GM12872 (cell line): Measurements from ENCODE around the gene CLIP4.

ENCODE experiments used
- CTCF ChIP-seq: IDR thresholded peaks from 3 replicates; pipeline ENCODE4 v1.5.1; 2011; ENCODE audit warnings: low read depth, mild to moderate bottlenecking, low read length, moderate library complexity; ENCODE audit not compliant: insufficient read depth

The CLIP4 gene

GRCh38 chr2:29124504-29124903 lies 9.3 kb downstream of the CLIP4 start:
- no peak for TF ChIP-seq CTCF

GRCh38 chr2:29129586-29130281 lies 14.5 kb downstream of the CLIP4 start:
- TF ChIP-seq CTCF = no peak

- no peak for TF ChIP-seq CTCF
Observed at GRCh38 chr2:29130295-29130694, 15.1 kb downstream of the CLIP4 start.

GRCh38 chr2:29134933-29135332 lies 19.7 kb downstream of the CLIP4 start:
- no peak for TF ChIP-seq CTCF

- no peak for TF ChIP-seq CTCF
Observed at GRCh38 chr2:29139152-29139551, 23.9 kb downstream of the CLIP4 start.

- no peak for TF ChIP-seq CTCF
Observed at GRCh38 chr2:29139731-29140130, 24.5 kb downstream of the CLIP4 start.

GRCh38 chr2:29143657-29144056 lies 28.4 kb downstream of the CLIP4 start:
- no peak for TF ChIP-seq CTCF

- TF ChIP-seq CTCF = no peak
Observed at GRCh38 chr2:29146197-29146596, 31.0 kb downstream of the CLIP4 start.
